GM18520 (cell line): ENCODE measurements around the gene APEX1.
A peak's percentile ranks its signal among the peaks of the same experiment; 100 is the strongest.

Source experiments
- ATAC-seq: cut with Tn5 transposase; IDR thresholded peaks from one replicate; pipeline ENCODE4 v1.9.1; 2021; ENCODE audit not compliant: unreplicated experiment

The APEX1 gene

GRCh38 chr14:20454516-20455354, at the start of gene APEX1, which contains the start of gene OSGEP:
TSS of gene APEX1 (plus strand) at chr14:20455226. CDS start at chr14:20455646, 420 bp downstream.
TSS of gene OSGEP (minus strand) at chr14:20454812. CDS start at chr14:20454683, 129 bp downstream.
- peak; percentile 73 for ATAC-seq

GRCh38 chr14:20409226-20409625, 45.8 kb upstream of the APEX1 start:
- no peak for ATAC-seq

DNA sequence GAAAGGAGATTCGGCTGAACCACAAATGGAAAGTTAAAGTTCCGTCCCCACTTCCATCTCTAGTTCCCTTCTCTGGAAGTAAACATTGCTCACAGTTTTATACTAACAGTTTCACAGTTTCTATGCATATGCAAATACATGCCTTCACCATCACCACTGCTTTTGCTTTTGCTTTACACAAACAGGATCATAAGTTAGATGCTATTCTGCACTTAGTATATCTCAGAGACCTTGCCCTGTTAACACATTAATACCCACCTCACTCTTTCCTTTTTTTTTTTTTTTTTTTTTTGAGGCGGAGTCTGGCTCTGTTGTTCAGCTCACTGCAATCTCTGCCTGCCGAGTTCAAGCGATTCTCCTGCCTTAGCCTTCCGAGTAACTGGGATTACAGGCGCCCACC, 42.6 kb upstream of the APEX1 start:
- peak; percentile 69 for ATAC-seq

DNA sequence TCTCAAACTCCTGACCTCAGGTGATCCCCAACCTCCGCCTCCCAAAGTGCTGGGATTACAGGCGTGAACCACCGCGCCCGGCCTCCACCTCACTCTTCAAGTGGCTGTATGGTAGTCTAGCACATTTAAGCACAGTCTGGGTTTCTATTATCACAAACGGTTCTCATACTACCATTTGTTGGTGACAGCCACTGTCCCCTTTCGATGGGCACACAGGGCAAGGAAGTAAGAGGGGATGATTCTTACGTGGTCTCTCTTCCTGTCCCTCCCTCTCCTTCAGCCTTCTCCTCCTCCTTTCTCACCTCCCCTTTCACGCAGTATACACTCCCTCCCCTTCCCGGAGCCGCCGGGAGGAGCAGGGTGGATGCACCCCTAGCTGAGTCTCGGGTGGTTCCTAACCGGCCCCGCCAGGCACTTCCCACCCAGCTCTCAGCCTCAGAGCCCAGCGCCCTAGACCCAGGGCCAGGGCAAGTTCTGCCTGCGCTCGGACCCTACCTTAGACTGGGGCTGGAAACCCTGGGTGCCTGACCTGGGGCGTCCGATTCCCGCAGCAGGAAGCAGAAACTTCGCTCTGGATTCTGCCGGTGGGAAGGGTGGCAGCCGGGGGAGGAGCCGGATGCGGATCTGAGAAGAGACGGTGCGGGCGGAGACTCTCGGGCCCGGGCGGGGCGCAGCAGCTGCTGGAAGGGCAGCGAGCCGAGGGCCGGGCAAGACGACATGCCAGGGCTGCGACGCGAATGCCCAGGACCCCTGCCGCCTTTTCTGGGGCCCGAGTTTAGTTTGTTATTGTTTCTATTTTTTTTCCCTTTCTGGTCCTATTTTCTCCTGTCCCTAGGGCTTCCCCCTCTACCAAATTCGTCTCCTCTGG, 41.9 kb upstream of the APEX1 start, which contains the start of gene TEP1:
Gene TEP1 (minus strand): TSS at position 626 of the 868 bp plus-strand sequence. CDS start 5,062 bp downstream, outside the sequence.
- ATAC-seq: peak; percentile 43

DNA sequence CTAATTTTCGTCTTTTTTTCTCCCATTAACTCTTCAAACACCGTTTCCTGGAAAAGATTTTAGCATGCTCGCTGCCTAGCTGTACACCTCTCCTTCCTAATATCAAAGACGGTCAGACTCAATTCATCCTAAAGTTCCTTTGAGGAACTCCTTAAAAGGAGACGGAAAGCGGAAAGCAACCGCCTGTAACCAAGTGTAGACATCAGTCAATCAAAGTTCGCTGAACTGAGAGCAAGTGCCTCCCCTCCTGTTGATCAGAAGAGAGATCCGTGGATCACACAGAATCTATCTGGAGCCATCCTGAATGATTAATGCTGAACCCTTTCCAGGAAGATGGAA, 41.3 kb upstream of the APEX1 start:
- ATAC-seq: no peak

- ATAC-seq: peak; percentile 41
These were observed 39.2 kb upstream of the APEX1 start for GRCh38 chr14:20415782-20416206.

GRCh38 chr14:20416223-20416622, 38.8 kb upstream of the APEX1 start:
- no peak for ATAC-seq

DNA sequence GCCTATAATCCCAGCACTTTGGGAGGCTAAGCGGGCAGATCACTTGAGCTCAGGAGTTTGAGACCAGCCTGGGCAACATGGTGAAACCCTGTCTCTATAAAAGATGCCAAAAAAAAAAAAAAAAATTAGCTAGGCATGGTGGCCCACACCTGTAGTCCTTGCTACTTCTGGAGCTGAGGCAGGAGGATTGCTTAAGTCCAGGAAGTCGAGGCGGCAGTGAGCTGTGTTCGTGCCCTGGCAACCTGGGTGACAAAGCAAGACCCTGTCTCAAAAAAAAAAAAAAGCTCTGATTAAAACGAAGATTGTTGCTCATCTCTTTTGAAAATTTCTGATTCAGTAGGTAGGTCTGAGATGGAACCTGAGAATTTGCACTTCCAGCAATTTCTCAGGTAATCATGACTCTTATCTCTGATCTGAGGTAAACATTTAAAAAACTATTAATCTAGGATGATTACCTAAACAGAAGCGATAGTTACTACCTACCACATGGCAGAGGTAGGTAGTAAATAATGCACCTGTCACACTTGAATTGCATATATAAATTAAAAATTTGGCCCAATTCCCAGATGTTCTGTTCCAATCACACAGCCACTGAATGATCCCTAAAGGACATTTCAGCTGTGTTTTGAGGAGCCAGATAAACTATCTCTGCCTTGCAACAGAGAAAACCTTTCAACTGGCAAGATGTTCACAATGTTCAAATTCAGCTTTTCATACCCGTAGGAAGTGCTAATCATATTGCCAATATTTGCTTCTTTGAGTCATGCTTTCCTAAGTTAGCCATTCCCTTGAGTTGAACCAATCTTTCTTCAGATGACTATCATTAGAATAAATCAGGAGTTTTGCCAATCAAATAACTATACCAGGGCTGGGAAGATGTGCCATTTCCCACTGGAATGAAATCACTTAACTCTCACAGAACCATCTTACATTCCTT, 37.5 kb upstream of the APEX1 start:
- ATAC-seq: no peak

DNA sequence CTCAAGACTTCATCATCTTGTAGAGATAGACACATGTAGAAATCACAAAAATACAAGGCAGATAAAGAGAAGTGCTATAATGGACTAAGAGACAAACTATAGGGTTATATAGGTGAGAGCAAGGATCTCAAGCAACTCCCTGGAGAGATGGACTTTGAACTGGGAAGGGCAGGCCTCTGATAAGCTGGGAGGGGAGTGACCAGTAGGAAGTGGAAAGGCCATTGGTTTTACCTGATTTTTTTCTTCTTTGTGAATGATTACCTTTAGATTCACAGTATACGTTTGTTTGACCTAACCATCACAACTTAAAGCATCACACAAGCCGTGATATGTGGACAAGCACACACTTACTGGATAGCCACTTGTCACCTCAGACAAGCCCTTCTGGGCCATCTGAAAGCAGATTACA, 36.5 kb upstream of the APEX1 start:
- no peak for ATAC-seq

DNA sequence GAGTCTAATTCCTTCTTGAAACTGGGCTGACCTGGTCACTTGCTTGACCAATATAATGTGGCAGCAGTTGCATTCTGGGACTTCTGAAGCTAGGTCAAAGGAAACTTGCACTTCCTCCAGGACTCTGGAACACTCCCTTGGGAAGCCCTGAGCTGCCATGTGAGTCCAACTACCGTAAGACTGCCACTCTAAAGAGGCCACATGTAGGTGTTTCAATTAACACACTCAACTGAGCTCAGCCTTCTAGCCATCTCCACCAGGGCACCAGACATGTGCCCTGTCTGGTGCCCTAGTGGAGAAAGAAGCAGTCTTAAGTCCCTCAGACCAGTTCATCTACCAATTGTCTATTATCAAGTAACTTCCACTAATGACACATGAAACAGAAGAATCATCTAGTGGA, 35.6 kb upstream of the APEX1 start:
- no peak for ATAC-seq

GRCh38 chr14:20421267-20421666, 33.8 kb upstream of the APEX1 start:
- ATAC-seq: no peak

DNA sequence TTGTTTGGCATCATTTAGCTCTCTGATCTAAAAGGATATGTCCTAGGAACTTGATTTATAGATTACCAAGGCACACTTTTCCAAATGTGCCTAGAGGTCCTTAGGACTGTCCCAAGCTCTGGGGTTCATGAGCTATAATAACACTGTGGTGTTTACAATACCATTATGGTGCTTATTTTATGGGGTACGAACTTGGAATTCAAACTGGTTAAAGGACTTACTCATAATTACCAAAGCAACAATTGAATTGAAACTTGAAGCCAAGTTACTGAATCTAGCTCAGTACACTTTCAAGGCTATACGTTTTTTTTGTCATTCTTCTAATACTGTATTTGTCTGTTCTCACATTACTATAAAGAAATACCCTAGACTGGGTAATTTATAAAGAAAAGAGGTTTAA, 32.1 kb upstream of the APEX1 start:
- ATAC-seq: no peak

DNA sequence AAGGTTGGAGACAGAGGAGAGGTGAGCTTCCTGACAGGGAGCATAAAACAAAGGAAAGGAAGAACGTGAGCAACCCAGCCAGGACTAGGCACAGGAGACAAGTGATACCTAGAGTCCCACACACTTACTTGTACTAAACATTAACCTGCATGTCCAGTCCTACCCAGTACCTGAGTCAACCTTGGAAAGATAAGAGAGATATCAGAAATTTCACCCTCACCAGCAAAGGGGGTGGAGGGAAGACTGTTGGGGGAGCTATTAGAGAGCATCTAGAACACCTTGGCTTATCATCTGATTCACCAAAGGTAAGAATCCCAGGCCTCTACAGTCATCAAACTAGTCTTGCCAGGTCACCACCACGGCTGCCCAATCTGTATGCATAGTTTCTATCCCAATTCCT, 30.2 kb upstream of the APEX1 start:
- ATAC-seq: no peak

DNA sequence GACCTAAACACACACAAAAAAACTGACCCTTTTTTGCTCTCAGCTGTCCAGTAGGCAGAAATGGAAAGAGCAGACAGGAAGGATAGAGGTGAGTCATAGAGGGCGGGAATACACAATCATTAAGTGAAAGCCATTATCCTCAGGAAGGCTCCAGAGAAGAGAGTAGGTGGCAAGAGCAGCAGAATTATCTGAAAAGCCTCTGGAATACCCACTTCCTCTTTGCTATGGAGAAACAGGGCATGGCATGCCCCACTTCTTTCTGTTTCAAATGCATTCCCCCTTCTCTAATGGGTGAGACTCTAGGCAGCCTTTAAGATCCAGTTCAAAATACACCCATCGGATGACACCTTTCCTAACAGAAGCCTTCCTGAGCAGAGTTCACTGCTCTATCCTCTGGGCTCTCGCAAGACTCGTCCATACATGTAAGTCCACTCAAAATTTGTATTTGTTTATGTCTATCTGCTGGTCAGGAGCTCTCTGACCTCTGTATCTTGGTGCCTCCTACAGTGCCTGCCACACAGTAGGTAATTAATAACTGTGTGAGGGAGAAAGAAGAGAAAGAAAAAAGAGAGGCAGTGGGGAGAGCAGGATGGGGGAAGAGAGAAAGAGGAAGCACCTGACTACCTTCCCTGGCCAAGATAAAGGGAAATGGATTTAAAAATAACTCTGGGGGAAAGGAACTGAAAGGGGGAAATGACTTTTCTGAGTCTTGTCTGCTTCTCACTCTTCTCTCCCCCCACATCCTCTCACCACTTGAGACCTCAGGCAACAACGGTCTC, 27.6 kb upstream of the APEX1 start:
- ATAC-seq: peak; percentile 48

DNA sequence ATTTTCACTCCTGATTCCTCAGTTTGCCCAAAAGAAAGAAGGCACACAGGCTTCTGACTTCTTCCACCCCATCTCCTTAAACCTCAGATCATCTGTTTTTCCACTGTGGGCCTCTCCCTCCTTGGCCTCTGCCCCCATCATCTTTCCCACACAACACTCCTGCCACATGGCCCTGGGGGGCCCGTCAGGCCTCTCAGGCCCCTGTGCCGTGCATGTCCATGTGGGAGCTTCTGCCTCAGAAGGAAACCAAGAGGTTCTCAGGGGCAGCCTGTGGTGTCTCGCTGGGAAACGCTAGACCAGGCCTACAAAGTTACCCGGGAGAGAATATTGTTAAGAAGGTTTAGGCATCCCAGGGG, 27.0 kb upstream of the APEX1 start:
- peak; percentile 10 for ATAC-seq

- no peak for ATAC-seq
These were observed 26.2 kb upstream of the APEX1 start for GRCh38 chr14:20428802-20429201.

- ATAC-seq: no peak
These were observed 25.0 kb upstream of the APEX1 start for GRCh38 chr14:20429801-20430669.

- ATAC-seq: no peak
These were observed 20.1 kb upstream of the APEX1 start for GRCh38 chr14:20434701-20435581.
